Stimulated activated CD4-positive, alpha-beta T cell treated with anti-CD3 and anti-CD28 coated beads, Interleukin-15, amount 100 ng/mL, for 24 hours (primary cell): Measurements from ENCODE around the gene TBC1D13.
"Not testable (repeated sequence)": the region's sequence is repeated elsewhere in the genome, so short reads cannot be mapped to it uniquely, and the experiment has no call there.

ENCODE experiments used
- DNase-seq: peaks from one replicate; pipeline ENCODE4 v3.0.0-alpha.2; 2020

Gene TBC1D13

GRCh38 chr9:128847803-128848202, 60.8 kb downstream of the TBC1D13 start:
- DNase-seq, result no peak

GRCh38 chr9:128851024-128851423, 64.0 kb downstream of the TBC1D13 start:
- not testable (repeated sequence) for DNase-seq

GRCh38 chr9:128851779-128852600, 64.9 kb downstream of the TBC1D13 start:
- not testable (repeated sequence) for DNase-seq

GRCh38 chr9:128852646-128853045, 65.6 kb downstream of the TBC1D13 start:
- not testable (repeated sequence) for DNase-seq

- DNase-seq, result not testable (repeated sequence)
Measured at GRCh38 chr9:128854454-128854853, 67.4 kb downstream of the TBC1D13 start.

- DNase-seq, result not testable (repeated sequence)
Measured at GRCh38 chr9:128858476-128858875, 71.4 kb downstream of the TBC1D13 start.
